ENCODE data around the gene BMP2K.

The BMP2K gene

GRCh38 chr4:78776079-78776728 lies at the start of gene BMP2K:
TSS of gene BMP2K (plus strand) at chr4:78776350. CDS start at chr4:78776544, 194 bp downstream.
- DNase-seq: peak; percentile 87

GRCh38 chr4:78726546-78726945 lies 49.6 kb upstream of the BMP2K start:
- DNase-seq: no peak

GRCh38 chr4:78732332-78733104 lies 43.6 kb upstream of the BMP2K start:
- DNase-seq: peak; percentile 97

GRCh38 chr4:78734441-78735162 lies 41.5 kb upstream of the BMP2K start:
- DNase-seq: peak; percentile 57

- no peak for DNase-seq
Measured at GRCh38 chr4:78735697-78736096, 40.5 kb upstream of the BMP2K start.

- no peak for DNase-seq
Measured at GRCh38 chr4:78737035-78737434, 39.1 kb upstream of the BMP2K start.

- no peak for DNase-seq
Measured at GRCh38 chr4:78737973-78738372, 38.2 kb upstream of the BMP2K start.

GRCh38 chr4:78742300-78742699 lies 33.9 kb upstream of the BMP2K start:
- no peak for DNase-seq

- no peak for DNase-seq
Measured at GRCh38 chr4:78747475-78747922, 28.7 kb upstream of the BMP2K start.

- DNase-seq: no peak
Measured at GRCh38 chr4:78748381-78748780, 27.8 kb upstream of the BMP2K start.

GRCh38 chr4:78749258-78749971 lies 26.7 kb upstream of the BMP2K start:
- no peak for DNase-seq

GRCh38 chr4:78749972-78750727 lies 26.0 kb upstream of the BMP2K start:
- peak; percentile 58 for DNase-seq

- no peak for DNase-seq
Measured at GRCh38 chr4:78753091-78753490, 23.1 kb upstream of the BMP2K start.

- DNase-seq: no peak
Measured at GRCh38 chr4:78754872-78755271, 21.3 kb upstream of the BMP2K start.

GRCh38 chr4:78756137-78756536 lies 20.0 kb upstream of the BMP2K start:
- DNase-seq: no peak

GRCh38 chr4:78756776-78757175 lies 19.4 kb upstream of the BMP2K start:
- DNase-seq: no peak

- DNase-seq: no peak
Measured at GRCh38 chr4:78757574-78757973, 18.6 kb upstream of the BMP2K start.

GRCh38 chr4:78758085-78758484 lies 18.1 kb upstream of the BMP2K start:
- DNase-seq: no peak

- no peak for DNase-seq
Measured at GRCh38 chr4:78762529-78762928, 13.6 kb upstream of the BMP2K start.

GRCh38 chr4:78763251-78763650 lies 12.9 kb upstream of the BMP2K start:
- no peak for DNase-seq

GRCh38 chr4:78763763-78764387 lies 12.3 kb upstream of the BMP2K start:
- DNase-seq: no peak

- peak; percentile 92 for DNase-seq
Measured at GRCh38 chr4:78764498-78764961, 11.6 kb upstream of the BMP2K start.

Data from hematopoietic multipotent progenitor cell treated with erythropoietin and hydrocortisone succinate and interleukin-3 and kit ligand, for 6 days (in vitro differentiated cells).